Measurements from ENCODE around the gene SORCS2.

The SORCS2 gene

GRCh38 chr4:7384003-7384928, 191.9 kb downstream of the SORCS2 start:
- DNase-seq = no peak

GRCh38 chr4:7384929-7385890, 192.9 kb downstream of the SORCS2 start:
- no peak for DNase-seq

DNA sequence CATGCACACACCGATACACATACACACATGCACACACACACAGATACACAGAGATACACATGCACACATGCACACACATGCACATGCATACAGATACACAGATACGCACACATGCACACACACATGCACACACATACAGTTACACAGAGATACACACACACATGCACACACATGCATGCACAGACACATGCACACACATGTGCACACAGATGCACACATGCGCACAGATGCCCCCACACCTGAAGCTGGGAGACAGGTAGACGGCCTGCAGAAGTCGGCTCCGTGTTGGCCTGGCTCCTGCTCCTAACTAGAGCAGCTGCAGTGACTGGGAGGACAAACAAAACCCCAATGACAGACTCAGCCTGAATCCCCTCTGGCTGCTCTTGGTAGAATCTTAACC, 195.6 kb downstream of the SORCS2 start:
- DNase-seq = no peak

- no peak for DNase-seq
Observed at GRCh38 chr4:7388627-7389026, 196.3 kb downstream of the SORCS2 start.

DNA sequence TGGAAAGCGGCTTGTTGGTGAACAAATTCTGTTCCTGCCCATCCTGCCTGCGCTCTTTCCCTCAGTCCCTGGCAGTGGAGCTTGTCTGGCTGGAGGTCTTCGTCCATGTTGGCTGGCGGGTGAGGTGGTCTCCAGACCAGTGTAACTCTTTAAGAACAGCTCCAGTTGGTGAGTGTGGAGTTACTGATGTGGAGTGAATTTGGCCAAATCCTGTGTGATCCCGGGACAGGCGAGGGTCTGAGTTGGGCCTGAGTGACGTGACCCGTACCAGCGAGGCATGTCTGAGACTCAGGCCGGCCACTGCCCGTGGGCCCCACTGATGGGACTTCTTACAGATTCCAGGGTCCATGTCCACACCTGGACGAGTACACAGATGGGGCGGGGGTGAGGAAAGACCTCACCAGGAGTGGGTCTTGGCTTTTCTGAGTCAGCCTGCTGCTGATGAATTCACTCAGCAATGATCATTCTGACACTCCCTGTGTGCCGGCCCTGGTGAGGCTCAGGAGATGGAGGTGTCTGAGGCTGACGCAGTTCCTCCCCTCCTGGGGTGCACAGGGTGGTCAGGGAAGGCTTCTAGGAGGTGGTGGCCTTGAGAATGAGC, 196.9 kb downstream of the SORCS2 start:
- DNase-seq = no peak

GRCh38 chr4:7389719-7390118, 197.4 kb downstream of the SORCS2 start:
- DNase-seq = no peak

- DNase-seq = no peak
Observed at GRCh38 chr4:7390336-7390735, 198.0 kb downstream of the SORCS2 start.

DNA sequence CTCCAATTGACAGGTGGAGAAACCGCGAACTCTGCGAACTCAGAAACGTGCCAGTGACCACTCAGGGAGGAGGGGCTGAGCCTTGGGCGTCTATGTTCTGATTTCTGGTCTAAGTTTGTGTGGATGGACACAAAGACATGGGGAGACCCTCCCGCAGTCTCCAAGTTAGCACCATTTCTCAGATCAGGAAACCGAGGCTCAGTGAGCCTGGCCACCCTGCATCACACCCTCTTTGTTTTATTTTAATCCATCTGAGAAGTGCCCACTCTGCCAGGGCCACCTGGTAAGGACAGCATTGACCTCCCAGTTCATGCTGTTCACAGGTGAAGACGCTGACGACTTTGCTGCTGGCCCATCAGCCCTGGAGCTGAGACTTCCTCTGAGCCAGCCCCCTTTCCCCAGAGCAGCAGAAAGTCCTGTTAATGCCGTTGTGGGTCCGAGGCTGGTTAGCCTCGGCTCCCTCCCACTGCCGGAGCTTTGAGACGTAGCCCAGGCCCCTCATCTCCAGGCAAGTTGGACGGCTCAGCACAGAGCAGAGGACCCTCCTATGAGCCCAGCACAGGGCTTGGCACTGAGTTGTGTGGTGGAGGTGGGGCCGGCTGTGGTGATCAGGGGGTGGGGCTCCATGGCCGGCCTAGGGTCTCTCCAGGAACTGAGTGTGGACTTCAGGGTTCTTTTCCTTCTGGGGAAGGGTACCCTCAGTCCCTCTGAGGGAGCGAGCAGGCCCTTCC, 198.7 kb downstream of the SORCS2 start:
- no peak for DNase-seq

- DNase-seq = no peak
Observed at GRCh38 chr4:7391637-7392437, 199.5 kb downstream of the SORCS2 start.

- DNase-seq = no peak
Observed at GRCh38 chr4:7392438-7393421, 200.4 kb downstream of the SORCS2 start.

DNA sequence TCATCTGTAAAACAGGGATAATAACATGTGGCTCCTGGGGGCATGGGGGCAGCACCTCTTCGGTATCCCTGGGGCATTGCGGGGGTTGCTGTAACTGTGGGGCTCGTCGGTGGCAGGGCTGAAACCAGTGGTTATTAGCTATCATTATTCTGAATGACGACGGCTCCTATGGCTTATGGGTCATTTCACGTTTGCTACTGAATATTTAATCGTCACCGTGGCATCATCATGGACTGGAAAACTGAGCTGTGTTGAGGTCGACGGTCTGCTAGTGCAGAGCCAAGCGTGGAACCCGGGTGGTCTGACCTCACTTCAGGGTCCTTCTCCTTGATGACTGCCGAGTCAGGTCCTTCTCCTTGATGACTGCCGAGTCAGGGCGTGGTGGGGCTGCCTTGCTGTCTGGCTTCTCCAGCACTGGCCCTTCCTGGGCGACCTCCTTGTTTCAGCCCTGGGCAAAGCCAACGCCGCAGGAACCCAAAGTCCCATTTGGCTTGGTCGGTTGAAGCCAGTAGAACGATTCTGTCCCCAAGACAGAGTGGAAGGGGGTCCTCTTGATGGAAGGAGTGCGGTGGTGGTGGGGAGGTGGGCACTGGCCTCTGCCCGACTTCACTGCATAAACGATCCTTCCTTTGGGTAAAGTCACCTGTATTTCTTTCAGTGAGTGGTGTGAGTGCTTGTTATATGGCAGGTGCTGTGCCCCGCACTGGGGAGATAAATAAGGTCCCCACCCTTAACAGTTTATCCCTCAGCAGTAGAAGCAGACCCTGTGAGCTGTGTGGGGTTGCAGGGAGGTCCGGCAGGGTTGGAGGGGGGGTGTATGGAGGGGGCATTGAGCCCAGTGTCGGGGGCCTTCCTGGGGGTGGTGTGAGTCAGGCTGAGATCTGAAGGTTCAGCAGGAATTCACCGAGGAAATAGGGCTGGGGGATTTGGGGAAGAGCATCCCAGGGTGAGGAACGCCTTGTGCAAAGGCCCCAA, 201.6 kb downstream of the SORCS2 start:
- DNase-seq = no peak

DNA sequence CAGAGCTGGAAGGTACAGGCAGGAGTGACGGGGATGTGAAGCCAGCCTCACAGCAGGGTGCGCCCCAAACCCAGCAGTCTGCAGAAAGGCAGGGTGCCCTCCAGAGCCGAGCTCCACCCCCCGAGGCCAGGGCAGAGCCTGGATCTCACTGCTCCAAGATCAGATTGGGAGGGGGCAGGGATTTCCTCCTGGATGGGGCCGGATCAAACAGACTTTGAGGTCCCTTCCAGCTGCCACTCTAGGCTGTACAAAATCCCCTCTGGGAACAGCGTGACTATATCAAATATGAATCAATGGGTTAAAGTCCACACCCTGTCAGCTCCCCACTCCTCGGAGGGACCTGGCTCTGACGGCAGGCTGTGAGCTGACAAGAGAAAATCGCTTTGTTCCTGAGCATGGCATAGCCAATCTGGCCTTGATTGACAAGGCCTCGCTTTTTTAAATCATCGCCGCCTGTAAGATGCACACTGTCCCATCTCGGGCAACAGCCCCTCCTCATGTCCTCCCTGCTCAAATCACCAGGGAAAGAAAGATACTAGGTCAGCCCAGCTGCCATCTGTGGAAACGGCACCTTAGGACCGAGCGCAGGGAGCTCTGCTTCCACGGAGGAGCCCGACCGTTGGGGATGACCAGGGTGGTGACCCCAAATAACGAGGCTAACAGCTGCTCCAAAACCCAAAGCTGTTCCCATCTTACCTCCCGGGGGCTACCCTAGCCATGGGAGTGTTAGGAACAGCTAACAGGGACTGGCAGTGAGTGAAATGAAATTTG, 202.5 kb downstream of the SORCS2 start:
- no peak for DNase-seq

GRCh38 chr4:7395645-7396044, 203.3 kb downstream of the SORCS2 start:
- DNase-seq = no peak

- no peak for DNase-seq
Observed at GRCh38 chr4:7396186-7396910, 204.0 kb downstream of the SORCS2 start.

DNA sequence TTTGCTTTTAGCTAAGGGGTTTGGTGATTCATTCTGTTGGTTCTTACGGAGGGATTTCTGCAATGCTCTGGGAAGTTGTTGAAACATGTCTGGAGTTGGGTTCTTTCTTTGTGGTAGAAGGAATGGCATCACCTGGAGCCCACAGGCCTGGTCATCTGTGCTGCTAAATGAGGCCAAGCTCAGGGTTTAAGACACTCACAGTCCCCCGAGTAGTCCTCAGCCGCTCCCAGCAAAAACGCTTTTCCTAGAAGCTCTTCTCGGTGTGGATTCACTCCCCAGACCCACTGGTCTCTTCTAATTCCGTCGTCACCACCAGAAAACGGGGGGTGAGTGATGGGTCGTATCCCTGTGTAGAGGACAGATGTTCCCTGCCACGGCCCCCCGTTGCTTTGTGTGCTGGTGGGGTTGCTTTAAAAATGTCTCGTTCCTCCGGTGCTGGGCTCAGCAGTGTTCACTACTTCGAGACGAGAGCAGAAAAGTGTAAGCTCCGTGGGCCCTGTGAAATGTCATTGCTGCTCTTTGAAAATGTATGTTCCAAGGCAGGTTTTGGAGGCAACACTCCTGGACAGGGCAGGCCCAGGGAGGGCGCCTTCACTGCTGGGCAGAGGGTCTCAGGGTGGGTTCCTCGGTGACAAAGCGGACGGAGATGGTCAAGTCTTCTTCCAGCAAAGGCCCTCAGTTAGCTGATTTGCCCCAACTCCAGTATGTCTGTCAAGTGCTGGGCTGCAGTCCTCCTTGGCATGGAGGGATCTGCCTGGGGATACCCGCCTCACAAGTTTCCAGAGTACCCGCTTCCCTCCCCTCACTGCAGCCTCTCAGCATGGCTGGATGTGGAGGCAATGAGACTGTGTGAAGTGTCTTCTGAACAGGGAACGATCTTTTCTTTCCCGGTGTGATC, 205.1 kb downstream of the SORCS2 start:
- DNase-seq = no peak

DNA sequence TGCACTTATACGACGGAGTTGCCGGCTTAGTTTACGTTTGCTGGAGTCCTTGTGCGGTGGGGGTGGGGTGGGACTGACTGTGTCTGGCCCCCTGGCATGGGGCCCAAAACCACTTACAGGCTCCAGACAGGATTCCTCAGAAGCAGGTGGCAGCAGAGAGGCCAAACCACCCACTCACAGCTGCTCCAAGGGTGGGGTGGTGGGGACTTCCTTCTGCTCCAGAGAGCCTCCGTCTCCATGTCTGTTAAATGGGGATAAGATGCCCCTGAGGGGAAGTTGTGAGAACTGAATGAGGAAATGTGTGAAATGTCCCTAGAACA, 205.7 kb downstream of the SORCS2 start:
- DNase-seq = no peak

Data from CD4-positive, alpha-beta T cell treated with Interleukin-17A for 4 hours (primary cell).